ENCODE measurements around the gene C20orf173.

Gene C20orf173

GRCh38 chr20:35506179-35506578, 23.3 kb downstream of the C20orf173 start:
- no peak for DNase-seq

- no peak for DNase-seq
These were observed 24.7 kb downstream of the C20orf173 start for GRCh38 chr20:35504751-35505150.

- no peak for DNase-seq
These were observed 25.5 kb downstream of the C20orf173 start for GRCh38 chr20:35503841-35504561.

GRCh38 chr20:35503281-35503680, 26.2 kb downstream of the C20orf173 start:
- DNase-seq = no peak

GRCh38 chr20:35502352-35502751, 27.1 kb downstream of the C20orf173 start:
- no peak for DNase-seq

- no peak for DNase-seq
These were observed 30.2 kb downstream of the C20orf173 start for GRCh38 chr20:35499271-35499670.

- no peak for DNase-seq
These were observed 31.7 kb downstream of the C20orf173 start for GRCh38 chr20:35497780-35498189.

GRCh38 chr20:35497320-35497719, 32.1 kb downstream of the C20orf173 start:
- no peak for DNase-seq

GRCh38 chr20:35496481-35496880, 33.0 kb downstream of the C20orf173 start:
- no peak for DNase-seq

- DNase-seq = no peak
These were observed 37.1 kb downstream of the C20orf173 start for GRCh38 chr20:35492352-35492751.

- no peak for DNase-seq
These were observed 37.6 kb downstream of the C20orf173 start for GRCh38 chr20:35491823-35492222.

GRCh38 chr20:35490736-35491181, 38.7 kb downstream of the C20orf173 start:
- no peak for DNase-seq

- DNase-seq = no peak
These were observed 39.7 kb downstream of the C20orf173 start for GRCh38 chr20:35489717-35490116.

GRCh38 chr20:35487479-35487878, 42.0 kb downstream of the C20orf173 start:
- DNase-seq = no peak

GRCh38 chr20:35479798-35480197, 49.7 kb downstream of the C20orf173 start:
- DNase-seq = no peak

GRCh38 chr20:35478804-35479472, 50.5 kb downstream of the C20orf173 start:
- no peak for DNase-seq
